Type B pancreatic cell (in vitro differentiated cells): ENCODE results near the gene MCIDAS. TPM values are rescaled to one million over a fixed set of nuclear protein-coding genes. Genes with fewer than 3 reads are reported as not detected.

Source experiments
- DNase-seq: peaks from one replicate; pipeline ENCODE4 v3.0.0; 2021; ENCODE audit warnings: mixed read lengths; ENCODE audit not compliant: unreplicated experiment; ENCODE audit errors: extremely low spot score
- H3K27ac Mint-ChIP-seq: 2 replicates; pipeline ENCODE4 v1.8.0; 2021; ENCODE audit warnings: mild to moderate bottlenecking, mixed read lengths
- H3K27me3 Mint-ChIP-seq: 2 replicates; pipeline ENCODE4 v1.8.0; 2021; ENCODE audit warnings: mixed read lengths
- H3K36me3 Mint-ChIP-seq: 2 replicates; pipeline ENCODE4 v1.8.0; 2021; ENCODE audit warnings: mixed read lengths
- H3K4me1 Mint-ChIP-seq: one replicate; pipeline ENCODE4 v1.8.0; 2021; ENCODE audit warnings: mixed read lengths; ENCODE audit not compliant: unreplicated experiment
- H3K4me3 Mint-ChIP-seq: 2 replicates; pipeline ENCODE4 v1.8.0; 2021; ENCODE audit warnings: mild to moderate bottlenecking, mixed read lengths
- H3K9me3 Mint-ChIP-seq: 2 replicates; pipeline ENCODE4 v1.8.0; 2021; ENCODE audit warnings: mixed read lengths
- total RNA-seq: library from RNA; stranded (reverse); gene quantifications from 2 replicates; pipeline ENCODE4 v1.2.1, GENCODE V29; 2021; ENCODE audit warnings: low replicate concordance
- TF ChIP-seq, protein P1 (sequence below): fragments of 200-600 bp; sonication (generic); conservative IDR thresholded peaks from 2 replicates; pipeline ENCODE4 v1.5.0; 2021; ENCODE audit warnings: antibody characterized with exemption, mild to moderate bottlenecking

Gene MCIDAS
- total RNA-seq, 1 donor from 2014 or later = 0.36 TPM

DNA sequence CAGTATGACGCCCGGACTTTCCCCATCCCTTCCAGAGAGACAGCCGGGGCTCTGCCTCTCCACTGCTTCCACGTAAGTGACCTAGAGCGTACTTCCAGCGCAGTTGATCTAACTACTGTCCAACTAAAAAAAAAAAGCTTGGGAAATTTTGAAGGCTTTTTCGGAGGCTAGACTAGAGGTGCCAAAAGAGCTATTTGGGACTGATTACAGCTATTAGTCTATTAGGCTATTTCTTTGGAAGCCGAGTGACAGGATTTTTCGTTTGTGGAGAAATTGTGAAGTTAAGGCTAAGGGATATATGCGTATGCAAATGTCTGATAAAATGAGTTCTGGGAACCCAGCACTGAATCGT lies 4.8 kb upstream of the MCIDAS start:
- Mint-ChIP-seq H3K9me3 (no peaks in the 10 kb centered on the region), H3K27me3 (peaks cover 82% of the 10 kb centered on the region), H3K4me1 (peaks cover 10% of the 10 kb centered on the region), H3K36me3 (no peaks in the 10 kb centered on the region), H3K27ac (peak overlapping the region; percentile 44), H3K4me3 (peak overlapping the region; percentile 92)
- TF ChIP-seq, protein P1, sequence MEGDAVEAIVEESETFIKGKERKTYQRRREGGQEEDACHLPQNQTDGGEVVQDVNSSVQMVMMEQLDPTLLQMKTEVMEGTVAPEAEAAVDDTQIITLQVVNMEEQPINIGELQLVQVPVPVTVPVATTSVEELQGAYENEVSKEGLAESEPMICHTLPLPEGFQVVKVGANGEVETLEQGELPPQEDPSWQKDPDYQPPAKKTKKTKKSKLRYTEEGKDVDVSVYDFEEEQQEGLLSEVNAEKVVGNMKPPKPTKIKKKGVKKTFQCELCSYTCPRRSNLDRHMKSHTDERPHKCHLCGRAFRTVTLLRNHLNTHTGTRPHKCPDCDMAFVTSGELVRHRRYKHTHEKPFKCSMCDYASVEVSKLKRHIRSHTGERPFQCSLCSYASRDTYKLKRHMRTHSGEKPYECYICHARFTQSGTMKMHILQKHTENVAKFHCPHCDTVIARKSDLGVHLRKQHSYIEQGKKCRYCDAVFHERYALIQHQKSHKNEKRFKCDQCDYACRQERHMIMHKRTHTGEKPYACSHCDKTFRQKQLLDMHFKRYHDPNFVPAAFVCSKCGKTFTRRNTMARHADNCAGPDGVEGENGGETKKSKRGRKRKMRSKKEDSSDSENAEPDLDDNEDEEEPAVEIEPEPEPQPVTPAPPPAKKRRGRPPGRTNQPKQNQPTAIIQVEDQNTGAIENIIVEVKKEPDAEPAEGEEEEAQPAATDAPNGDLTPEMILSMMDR = no peak
- no peak for DNase-seq

- H3K4me3 Mint-ChIP-seq = peak overlapping the region; percentile 92
- peaks cover 77% of the 10 kb centered on the region for H3K27me3 Mint-ChIP-seq
- TF ChIP-seq, protein P1 = peak; percentile 41
- no peak for DNase-seq
- H3K27ac Mint-ChIP-seq = no peak overlapping the region
- H3K9me3 Mint-ChIP-seq = no peaks in the 10 kb centered on the region
- no peaks in the 10 kb centered on the region for H3K36me3 Mint-ChIP-seq
- H3K4me1 Mint-ChIP-seq = peaks cover 10% of the 10 kb centered on the region
Measured at GRCh38 chr5:55231029-55231918, 4.2 kb upstream of the MCIDAS start.

- Mint-ChIP-seq H3K27ac (no peak overlapping the region), H3K36me3 (no peaks in the 10 kb centered on the region), H3K4me3 (peak overlapping the region; percentile 92), H3K9me3 (no peaks in the 10 kb centered on the region), H3K4me1 (peaks cover 10% of the 10 kb centered on the region), H3K27me3 (peaks cover 83% of the 10 kb centered on the region)
- TF ChIP-seq, protein P1 = no peak
- DNase-seq = no peak
Measured at GRCh38 chr5:55230086-55230629, 3.0 kb upstream of the MCIDAS start.

- no peak overlapping the region for H3K27ac Mint-ChIP-seq
- H3K4me1 Mint-ChIP-seq = peaks cover 10% of the 10 kb centered on the region
- H3K27me3 Mint-ChIP-seq = peaks cover 92% of the 10 kb centered on the region
- TF ChIP-seq, protein P1 = no peak
- H3K9me3 Mint-ChIP-seq = no peaks in the 10 kb centered on the region
- DNase-seq = no peak
- peaks cover 4% of the 10 kb centered on the region for H3K36me3 Mint-ChIP-seq
- H3K4me3 Mint-ChIP-seq = peak overlapping the region; percentile 84
Measured at GRCh38 chr5:55227664-55228430, 732 bp upstream of the MCIDAS start.

DNA sequence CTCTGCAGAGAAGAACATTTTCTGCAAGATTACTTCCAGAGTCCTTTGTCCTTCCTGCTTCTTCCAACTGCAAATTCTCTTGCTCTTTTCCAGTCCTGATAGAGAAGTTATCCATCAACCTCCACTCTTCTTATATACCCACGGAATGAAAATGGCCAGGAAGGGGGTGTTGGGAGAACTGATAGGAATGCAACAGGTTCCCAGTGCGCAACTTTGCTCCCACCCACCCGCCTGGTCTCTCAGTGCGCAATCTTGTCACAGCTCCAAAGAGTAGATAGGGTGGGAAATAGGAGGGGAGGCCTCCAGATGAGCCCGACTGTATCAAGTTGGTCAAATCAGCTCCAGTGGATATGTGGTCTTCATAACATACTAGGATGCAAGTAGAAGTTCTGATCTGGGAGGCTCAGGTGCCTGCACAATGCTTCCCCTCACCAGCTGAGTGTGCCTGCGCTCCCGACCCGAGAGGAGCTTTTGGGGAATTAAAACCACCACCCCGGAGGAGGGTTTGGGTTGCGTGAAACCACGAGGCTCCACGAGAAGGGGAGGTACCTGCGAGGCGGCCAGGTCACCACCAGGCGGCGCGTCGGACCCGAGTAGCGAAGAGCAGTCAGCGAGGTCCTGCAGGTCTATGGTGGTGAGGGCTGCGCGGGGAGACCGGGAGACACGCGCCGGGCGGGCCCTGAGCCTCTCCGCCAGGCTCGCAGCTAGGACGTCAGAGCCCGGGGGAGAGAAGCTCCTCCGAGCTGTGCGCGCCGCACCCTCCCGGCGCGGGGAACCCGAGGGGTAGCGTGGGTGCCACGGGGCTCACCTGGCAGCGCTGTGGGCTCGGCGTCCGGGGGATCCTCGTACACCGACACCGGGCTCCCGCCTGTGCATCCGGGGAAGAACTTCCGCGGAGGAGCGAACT lies 835 bp downstream of the MCIDAS start:
- peaks cover 4% of the 10 kb centered on the region for H3K36me3 Mint-ChIP-seq
- DNase-seq = peak; percentile 85
- H3K4me3 Mint-ChIP-seq = peak overlapping the region; percentile 76

More for the DNA sequence above, 835 bp downstream of the MCIDAS start:
- TF ChIP-seq, protein P1 = peak; percentile 90
- Mint-ChIP-seq H3K4me1 (peaks cover 11% of the 10 kb centered on the region), H3K9me3 (no peaks in the 10 kb centered on the region), H3K27ac (no peak overlapping the region), H3K27me3 (peaks cover 91% of the 10 kb centered on the region)
